Measurements from ENCODE around the gene KIF26B. TPM values are rescaled to one million over a fixed set of nuclear protein-coding genes. Genes with fewer than 3 reads are reported as not detected.

The KIF26B gene
- total RNA-seq, 1 donor from 2014 or later = 2.1 TPM

DNA sequence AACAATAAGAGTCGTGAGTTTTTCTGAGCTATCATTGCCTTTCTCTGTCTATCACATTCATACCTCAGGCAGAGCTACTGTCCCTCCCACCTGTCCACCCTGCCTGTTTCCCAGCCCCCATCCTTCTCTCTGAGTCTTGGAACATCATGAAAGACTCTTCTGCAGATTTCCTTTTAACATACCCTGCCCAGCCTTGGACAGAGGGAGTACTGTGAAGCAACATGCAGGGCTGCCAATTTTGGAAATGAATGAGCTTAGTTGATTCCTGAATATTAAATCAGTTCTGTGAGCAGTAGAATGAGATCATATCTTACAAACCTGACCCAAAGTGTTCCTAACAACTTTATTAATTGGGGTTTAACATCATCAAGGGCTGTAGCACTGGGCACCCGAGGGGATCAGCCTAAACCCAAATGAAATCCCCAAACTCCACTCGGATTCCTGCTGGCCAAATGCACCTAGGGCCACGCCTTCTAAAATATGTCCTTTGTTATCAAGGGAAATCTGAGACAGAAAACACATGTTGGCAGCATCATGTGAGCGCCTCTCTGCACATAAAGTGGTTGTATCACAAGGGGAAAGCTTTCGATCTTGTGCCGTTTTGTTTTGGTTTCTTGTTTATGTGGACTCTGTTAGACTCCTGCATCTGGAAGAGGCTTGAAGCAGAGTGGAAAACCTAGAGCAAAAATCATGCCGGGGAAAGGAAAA lies 357.6 kb downstream of the KIF26B start:
- no peak for FAIRE-seq
- Histone ChIP-seq H3K4me3 (ENCODE audit: low read depth, low read length) (no peak overlapping the region), H3K36me3 (ENCODE audit: control insufficient read depth, insufficient read depth, low read length) (no peaks in the 10 kb centered on the region), H3K27me3 (ENCODE audit: control insufficient read depth, insufficient read depth, low read length) (no peaks in the 10 kb centered on the region)
- no peak for DNase-seq (ENCODE audit: low read depth)
- TF ChIP-seq, protein P1, sequence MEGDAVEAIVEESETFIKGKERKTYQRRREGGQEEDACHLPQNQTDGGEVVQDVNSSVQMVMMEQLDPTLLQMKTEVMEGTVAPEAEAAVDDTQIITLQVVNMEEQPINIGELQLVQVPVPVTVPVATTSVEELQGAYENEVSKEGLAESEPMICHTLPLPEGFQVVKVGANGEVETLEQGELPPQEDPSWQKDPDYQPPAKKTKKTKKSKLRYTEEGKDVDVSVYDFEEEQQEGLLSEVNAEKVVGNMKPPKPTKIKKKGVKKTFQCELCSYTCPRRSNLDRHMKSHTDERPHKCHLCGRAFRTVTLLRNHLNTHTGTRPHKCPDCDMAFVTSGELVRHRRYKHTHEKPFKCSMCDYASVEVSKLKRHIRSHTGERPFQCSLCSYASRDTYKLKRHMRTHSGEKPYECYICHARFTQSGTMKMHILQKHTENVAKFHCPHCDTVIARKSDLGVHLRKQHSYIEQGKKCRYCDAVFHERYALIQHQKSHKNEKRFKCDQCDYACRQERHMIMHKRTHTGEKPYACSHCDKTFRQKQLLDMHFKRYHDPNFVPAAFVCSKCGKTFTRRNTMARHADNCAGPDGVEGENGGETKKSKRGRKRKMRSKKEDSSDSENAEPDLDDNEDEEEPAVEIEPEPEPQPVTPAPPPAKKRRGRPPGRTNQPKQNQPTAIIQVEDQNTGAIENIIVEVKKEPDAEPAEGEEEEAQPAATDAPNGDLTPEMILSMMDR (IDR thresholded peaks at IDR 0.05; ENCODE audit: insufficient read depth, low read length, severe bottlenecking) = no peak

DNA sequence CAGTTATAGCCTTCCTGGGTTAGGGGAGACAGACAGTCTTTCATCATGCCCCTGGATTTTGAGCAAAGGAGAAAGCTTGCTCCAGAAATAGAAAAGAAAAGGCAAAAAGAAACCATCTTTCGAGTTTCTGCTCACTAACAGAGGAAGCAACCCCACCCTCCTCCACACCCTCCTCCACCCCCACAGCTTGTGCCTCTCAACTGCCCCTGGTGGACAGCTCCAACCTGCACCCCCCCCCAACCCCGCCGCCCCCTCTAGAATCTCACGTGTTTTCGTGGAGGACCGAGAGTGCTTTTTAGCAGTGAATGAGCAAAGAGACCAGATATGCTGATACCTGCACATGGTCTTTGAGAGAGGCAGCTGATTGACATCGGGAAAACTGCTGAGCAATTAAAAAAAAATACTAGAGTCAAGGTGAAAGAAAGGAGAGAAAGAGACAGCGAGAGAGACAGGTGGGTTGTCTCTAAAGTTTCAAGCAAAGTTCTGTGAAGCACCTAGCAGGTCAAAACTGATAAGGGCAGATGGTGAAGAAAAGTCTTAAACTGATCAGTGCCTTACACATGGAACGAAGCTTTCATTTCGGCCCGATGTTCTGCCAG lies 358.3 kb downstream of the KIF26B start:
- no peak overlapping the region for H3K4me3 ChIP-seq (ENCODE audit: low read depth, low read length)
- TF ChIP-seq, protein P1 (IDR thresholded peaks at IDR 0.05; ENCODE audit: insufficient read depth, low read length, severe bottlenecking) = no peak
- no peak for FAIRE-seq
- DNase-seq (ENCODE audit: low read depth) = no peak
- no peaks in the 10 kb centered on the region for H3K27me3 ChIP-seq (ENCODE audit: control insufficient read depth, insufficient read depth, low read length)
- H3K36me3 ChIP-seq (ENCODE audit: control insufficient read depth, insufficient read depth, low read length) = no peaks in the 10 kb centered on the region

DNA sequence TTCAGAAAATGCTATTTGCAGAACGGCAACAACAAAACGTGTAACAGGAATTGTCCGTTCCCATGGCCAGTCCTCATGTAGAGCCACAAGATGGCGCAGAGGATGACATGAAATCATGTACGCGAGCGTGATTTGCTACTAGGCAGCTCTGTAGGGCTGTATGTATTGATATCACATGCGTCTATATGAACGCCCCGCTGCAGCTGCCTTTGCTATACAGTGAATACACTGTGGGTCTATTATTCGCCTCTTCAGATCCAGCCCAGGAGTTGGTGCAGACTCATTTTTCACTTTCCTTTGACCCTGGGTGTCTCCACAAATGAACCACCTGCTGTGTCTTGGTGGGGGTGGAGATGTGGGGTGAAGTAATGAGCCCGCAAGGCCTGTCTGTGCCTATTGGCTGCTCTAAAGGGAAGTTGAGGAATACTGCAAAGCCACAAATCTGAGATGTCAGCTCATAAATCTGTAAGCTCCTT lies 361.5 kb downstream of the KIF26B start:
- no peak for DNase-seq (ENCODE audit: low read depth)
- no peak for FAIRE-seq
- no peaks in the 10 kb centered on the region for H3K27me3 ChIP-seq (ENCODE audit: control insufficient read depth, insufficient read depth, low read length)
- TF ChIP-seq, protein P1 (IDR thresholded peaks at IDR 0.05; ENCODE audit: insufficient read depth, low read length, severe bottlenecking) = no peak
- H3K4me3 ChIP-seq (ENCODE audit: low read depth, low read length) = no peak overlapping the region
- H3K36me3 ChIP-seq (ENCODE audit: control insufficient read depth, insufficient read depth, low read length) = no peaks in the 10 kb centered on the region

DNA sequence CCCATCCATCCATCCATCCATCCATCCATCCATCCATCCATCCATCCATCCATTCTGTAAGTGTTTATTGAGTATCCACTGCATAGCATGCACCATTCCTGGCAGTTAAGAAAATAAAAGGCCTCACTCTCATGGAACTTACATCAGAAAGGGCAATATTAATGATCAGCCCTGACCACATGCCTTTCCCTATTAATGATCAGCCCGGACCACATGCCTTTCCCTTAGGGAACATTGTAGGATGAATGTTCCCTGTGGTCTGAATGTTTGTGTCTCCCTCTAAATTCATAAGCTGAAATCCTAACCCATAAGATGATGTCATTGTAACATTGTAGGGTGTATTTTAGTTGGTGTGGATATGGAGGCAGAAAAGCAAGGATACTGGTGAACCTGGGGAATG lies 365.8 kb downstream of the KIF26B start:
- DNase-seq (ENCODE audit: low read depth) (no peak), FAIRE-seq (no peak)
- TF ChIP-seq, protein P1 (IDR thresholded peaks at IDR 0.05; ENCODE audit: insufficient read depth, low read length, severe bottlenecking) = no peak
- Histone ChIP-seq H3K4me3 (ENCODE audit: low read depth, low read length) (no peak overlapping the region), H3K27me3 (ENCODE audit: control insufficient read depth, insufficient read depth, low read length) (no peaks in the 10 kb centered on the region), H3K36me3 (ENCODE audit: control insufficient read depth, insufficient read depth, low read length) (no peaks in the 10 kb centered on the region)

DNA sequence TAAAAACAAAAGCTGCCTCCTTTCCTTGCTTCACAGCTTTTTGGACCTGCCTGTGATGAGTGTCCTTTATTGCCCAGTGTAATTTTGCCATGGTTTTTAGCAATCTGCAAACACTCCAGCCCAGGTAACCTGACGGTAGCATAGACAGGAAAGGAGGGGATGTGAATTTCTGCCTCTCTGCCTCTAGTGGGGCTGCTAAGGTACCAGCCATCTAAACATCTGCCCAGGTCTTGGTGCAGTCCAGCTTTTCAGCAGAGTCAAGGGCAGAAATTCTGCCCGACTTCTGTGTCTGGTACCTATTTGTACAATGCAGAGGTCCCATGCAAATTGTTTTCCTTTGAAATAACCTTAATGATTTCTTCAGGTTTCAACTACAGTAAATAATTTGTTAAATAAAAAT lies 371.4 kb downstream of the KIF26B start:
- TF ChIP-seq, protein P1 (IDR thresholded peaks at IDR 0.05; ENCODE audit: insufficient read depth, low read length, severe bottlenecking) = no peak
- DNase-seq (ENCODE audit: low read depth) = no peak
- Histone ChIP-seq H3K36me3 (ENCODE audit: control insufficient read depth, insufficient read depth, low read length) (no peaks in the 10 kb centered on the region), H3K27me3 (ENCODE audit: control insufficient read depth, insufficient read depth, low read length) (no peaks in the 10 kb centered on the region), H3K4me3 (ENCODE audit: low read depth, low read length) (no peak overlapping the region)
- no peak for FAIRE-seq

Data from bronchial epithelial cell (primary cell).